DOHH2 (cell line): ENCODE results near the gene MRGPRD.

Experiments used
- H3F3A ChIP-seq: fragments of 200-600 bp; sonication (generic), shearing (Covaris generic); 2 replicates; pipeline ENCODE4 v1.6.0; 2016; ENCODE audit warnings: antibody characterized with exemption, mild to moderate bottlenecking; ENCODE audit not compliant: control insufficient read depth, insufficient read depth
- H3K27ac ChIP-seq: fragments of 200-600 bp; sonication (generic); 2 replicates; pipeline ENCODE4 v1.5.1; 2014; ENCODE audit warnings: low read depth, mild to moderate bottlenecking, low read length, moderate library complexity
- H3K27me3 ChIP-seq: fragments of 200-600 bp; sonication (generic); 2 replicates; pipeline ENCODE4 v1.6.1; 2014; ENCODE audit warnings: mild to moderate bottlenecking, low read length, mixed read lengths; ENCODE audit not compliant: control insufficient read depth
- H3K36me3 ChIP-seq: fragments of 200-600 bp; sonication (generic); 2 replicates; pipeline ENCODE4 v1.6.1; 2014; ENCODE audit warnings: mild to moderate bottlenecking, low read length, moderate library complexity, mixed read lengths; ENCODE audit not compliant: control insufficient read depth
- H3K4me1 ChIP-seq: fragments of 200-600 bp; sonication (generic); 2 replicates; pipeline ENCODE4 v1.6.1; 2014; ENCODE audit warnings: mild to moderate bottlenecking, low read length, mixed read lengths; ENCODE audit not compliant: control insufficient read depth
- H3K4me2 ChIP-seq: fragments of 200-600 bp; sonication (generic); 2 replicates; pipeline ENCODE4 v1.6.0; 2014; ENCODE audit warnings: mild to moderate bottlenecking, low read length, moderate library complexity
- H3K4me3 ChIP-seq: fragments of 200-600 bp; sonication (generic); 2 replicates; pipeline ENCODE4 v1.5.1; 2014; ENCODE audit warnings: mild to moderate bottlenecking, low read length, mixed read lengths
- H3K79me2 ChIP-seq: fragments of 200-600 bp; sonication (generic); 2 replicates; pipeline ENCODE4 v1.6.1; 2014; ENCODE audit warnings: mild to moderate bottlenecking, low read length, mixed read lengths; ENCODE audit not compliant: control insufficient read depth
- H3K9me2 ChIP-seq: fragments of 200-600 bp; sonication (generic); replicated peaks from 2 replicates; pipeline ENCODE4 v1.6.1; 2014; ENCODE audit warnings: mild to moderate bottlenecking, low read length, mixed read lengths; ENCODE audit not compliant: control insufficient read depth
- H3K9me3 ChIP-seq: fragments of 200-600 bp; sonication (generic); 2 replicates; pipeline ENCODE4 v1.6.1; 2014; ENCODE audit warnings: antibody characterized with exemption, low read length, mixed read lengths; ENCODE audit not compliant: control insufficient read depth, insufficient read depth
- H4K20me1 ChIP-seq: fragments of 200-600 bp; sonication (generic); 2 replicates; pipeline ENCODE4 v1.6.0; 2014; ENCODE audit warnings: low read depth, mild to moderate bottlenecking, antibody characterized with exemption, low read length, moderate library complexity; ENCODE audit not compliant: control insufficient read depth, insufficient read depth
- EZH2phosphoT487 ChIP-seq: fragments of 200-600 bp; sonication (generic); IDR thresholded peaks from 2 replicates; pipeline ENCODE4 v1.6.1; 2017; ENCODE audit warnings: borderline replicate concordance, mild to moderate bottlenecking, antibody characterized with exemption, low read length, moderate library complexity, mixed read lengths
- TF ChIP-seq, protein P1 (sequence below): fragments of 200-600 bp; sonication (generic); IDR thresholded peaks from one replicate; pipeline ENCODE4 v1.5.1; 2014; ENCODE audit warnings: antibody characterized with exemption, mild to moderate bottlenecking, low read depth, low read length; ENCODE audit not compliant: poor library complexity, severe bottlenecking

MRGPRD gene

DNA sequence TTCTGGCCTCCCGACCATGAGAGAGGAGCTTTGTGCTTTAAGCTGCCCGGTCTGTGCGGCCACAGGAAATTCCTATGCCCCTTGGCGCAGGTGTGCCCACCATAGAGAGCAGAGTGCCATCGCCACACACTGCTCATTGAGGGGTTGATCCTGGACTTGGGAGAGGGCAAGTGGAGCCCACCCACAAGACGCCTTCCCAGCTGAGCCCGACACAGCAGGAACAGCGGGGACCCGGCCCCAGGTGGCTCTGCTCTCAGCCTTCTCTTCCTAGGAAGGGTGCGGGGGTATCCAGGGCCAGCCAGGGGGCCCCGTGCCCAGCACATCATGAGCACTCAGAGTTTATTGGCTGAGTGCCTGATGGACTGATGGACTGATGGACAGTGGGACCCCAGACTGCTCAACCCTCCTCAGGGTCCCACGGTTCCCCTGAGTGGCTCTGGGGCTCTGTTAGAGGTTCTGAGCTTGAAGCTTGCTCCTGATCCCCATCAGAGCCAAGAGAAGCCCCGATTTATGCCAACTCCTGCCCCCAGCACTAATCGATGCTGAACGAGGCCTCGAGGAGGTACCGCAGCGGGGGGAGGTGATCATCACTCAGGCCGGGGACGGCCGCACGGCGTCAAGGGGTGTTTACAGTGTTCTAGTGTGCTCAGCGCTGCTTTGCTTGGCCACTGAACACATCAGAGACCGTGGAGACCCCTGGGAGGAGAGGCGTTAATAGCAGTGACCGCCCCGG, 13.5 kb upstream of the MRGPRD start:
- no peaks in the 10 kb centered on the region for H3K4me1 ChIP-seq
- no peaks in the 10 kb centered on the region for H3K36me3 ChIP-seq
- H3K27ac ChIP-seq: no peak overlapping the region
- no peaks in the 10 kb centered on the region for H3K79me2 ChIP-seq
- H3K27me3 ChIP-seq: no peaks in the 10 kb centered on the region
- no peaks in the 10 kb centered on the region for H4K20me1 ChIP-seq
- no peaks in the 10 kb centered on the region for H3K9me2 ChIP-seq
- no peak overlapping the region for H3K4me2 ChIP-seq
- H3F3A ChIP-seq: no peaks in the 10 kb centered on the region
- H3K9me3 ChIP-seq: no peaks in the 10 kb centered on the region
- H3K4me3 ChIP-seq: no peak overlapping the region
- TF ChIP-seq, protein P1, sequence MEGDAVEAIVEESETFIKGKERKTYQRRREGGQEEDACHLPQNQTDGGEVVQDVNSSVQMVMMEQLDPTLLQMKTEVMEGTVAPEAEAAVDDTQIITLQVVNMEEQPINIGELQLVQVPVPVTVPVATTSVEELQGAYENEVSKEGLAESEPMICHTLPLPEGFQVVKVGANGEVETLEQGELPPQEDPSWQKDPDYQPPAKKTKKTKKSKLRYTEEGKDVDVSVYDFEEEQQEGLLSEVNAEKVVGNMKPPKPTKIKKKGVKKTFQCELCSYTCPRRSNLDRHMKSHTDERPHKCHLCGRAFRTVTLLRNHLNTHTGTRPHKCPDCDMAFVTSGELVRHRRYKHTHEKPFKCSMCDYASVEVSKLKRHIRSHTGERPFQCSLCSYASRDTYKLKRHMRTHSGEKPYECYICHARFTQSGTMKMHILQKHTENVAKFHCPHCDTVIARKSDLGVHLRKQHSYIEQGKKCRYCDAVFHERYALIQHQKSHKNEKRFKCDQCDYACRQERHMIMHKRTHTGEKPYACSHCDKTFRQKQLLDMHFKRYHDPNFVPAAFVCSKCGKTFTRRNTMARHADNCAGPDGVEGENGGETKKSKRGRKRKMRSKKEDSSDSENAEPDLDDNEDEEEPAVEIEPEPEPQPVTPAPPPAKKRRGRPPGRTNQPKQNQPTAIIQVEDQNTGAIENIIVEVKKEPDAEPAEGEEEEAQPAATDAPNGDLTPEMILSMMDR: no peak
- no peak for TF ChIP-seq EZH2phosphoT487

DNA sequence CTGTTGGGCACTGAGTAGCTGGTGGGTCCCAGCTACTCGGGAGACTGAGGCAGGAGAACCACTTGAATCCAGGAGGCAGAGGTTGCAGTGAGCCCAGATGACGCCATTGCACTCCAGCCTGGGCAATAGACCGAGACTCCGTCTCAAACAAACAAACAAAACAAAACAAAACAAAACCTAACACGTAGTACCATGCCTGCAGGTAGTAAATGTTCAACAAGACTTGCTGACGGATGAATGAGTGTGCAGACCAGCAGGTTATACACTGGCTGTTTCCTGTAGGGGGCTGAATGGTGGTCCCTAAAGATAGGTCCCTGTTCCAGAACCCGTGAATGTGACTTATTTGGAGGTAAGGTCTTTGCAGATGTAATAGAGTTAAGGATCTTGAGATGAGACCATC, 12.8 kb upstream of the MRGPRD start:
- Histone ChIP-seq H3K9me3 (no peaks in the 10 kb centered on the region), H3K27ac (no peak overlapping the region), H3K27me3 (peaks cover 3% of the 10 kb centered on the region), H3K4me2 (no peak overlapping the region), H4K20me1 (no peaks in the 10 kb centered on the region), H3K79me2 (no peaks in the 10 kb centered on the region), H3F3A (no peaks in the 10 kb centered on the region), H3K4me3 (no peak overlapping the region), H3K4me1 (no peaks in the 10 kb centered on the region), H3K36me3 (no peaks in the 10 kb centered on the region), H3K9me2 (no peaks in the 10 kb centered on the region)
- TF ChIP-seq EZH2phosphoT487: no peak
- TF ChIP-seq, protein P1: no peak

DNA sequence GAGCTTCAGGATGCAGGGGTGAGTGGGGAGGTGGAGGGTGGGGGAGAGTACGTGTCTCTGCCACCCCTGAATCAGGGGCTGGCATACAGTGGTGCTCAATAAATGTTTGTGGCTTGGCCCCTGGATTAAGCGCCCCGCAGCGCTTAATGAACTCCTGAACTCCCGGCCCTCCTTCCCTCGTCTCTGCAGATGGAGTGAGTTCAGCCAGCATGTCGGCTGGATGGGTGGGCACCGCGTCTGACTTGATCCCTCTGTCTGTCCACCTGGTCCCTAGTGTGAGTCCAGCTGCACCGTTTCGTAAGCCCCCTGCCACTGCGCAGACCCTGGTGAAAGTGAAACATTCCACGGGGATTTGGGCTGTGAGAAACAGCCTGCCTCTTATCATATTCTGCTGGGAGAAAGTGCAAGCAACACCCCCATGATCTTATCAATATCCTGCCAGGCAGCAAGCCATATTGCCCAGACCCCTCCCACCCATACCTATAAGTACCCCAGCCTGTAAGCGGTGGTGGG, 12.0 kb upstream of the MRGPRD start:
- Histone ChIP-seq H3K4me2 (no peak overlapping the region), H4K20me1 (no peaks in the 10 kb centered on the region), H3F3A (no peaks in the 10 kb centered on the region), H3K9me3 (no peaks in the 10 kb centered on the region), H3K36me3 (no peaks in the 10 kb centered on the region), H3K27ac (no peak overlapping the region), H3K27me3 (peaks cover 8% of the 10 kb centered on the region), H3K4me3 (no peak overlapping the region), H3K9me2 (no peaks in the 10 kb centered on the region), H3K79me2 (no peaks in the 10 kb centered on the region), H3K4me1 (no peaks in the 10 kb centered on the region)
- TF ChIP-seq EZH2phosphoT487: no peak
- TF ChIP-seq, protein P1: no peak
